ENCODE data around the gene RALGAPA2. TPM values are rescaled to one million over a fixed set of nuclear protein-coding genes. Genes with fewer than 3 reads are reported as not detected.
A peak's percentile ranks its signal among the peaks of the same experiment; 100 is the strongest.

RALGAPA2 gene
- total RNA-seq, 2 experiments from 2014 or later: 21.2 to 21.9 TPM

- Mint-ChIP-seq H3K27ac (no peak overlapping the region), H3K27me3 (peaks cover 14% of the 10 kb centered on the region), H3K4me1 (ENCODE audit: low read depth) (peaks cover 18% of the 10 kb centered on the region), H3K9me3 (no peaks in the 10 kb centered on the region), H3K4me3 (no peak overlapping the region), H3K36me3 (ENCODE audit: low read depth) (no peaks in the 10 kb centered on the region)
- H3K9me3 ChIP-seq (ENCODE audit: control insufficient read depth in 1 of 2, insufficient read depth in 1 of 2, low read length in 2 of 2): no peaks in the 10 kb centered on the region
- DNase-seq (no peak), ATAC-seq (ENCODE audit: poor library complexity) (no peak)
- intact Hi-C loops (cut with DNase I, micrococcal nuclease): no loop called here
- no peaks in the 10 kb centered on the region for H3K36me3 ChIP-seq (ENCODE audit: insufficient read depth, low read length)
- TF ChIP-seq CTCF (IDR thresholded peaks at IDR 0.05): no peak
- H3K4me1 ChIP-seq (ENCODE audit: insufficient read depth, low read length): peaks cover 4% of the 10 kb centered on the region
- POLR2A ChIA-PET: no interaction called here
- H3K4me3 ChIP-seq (ENCODE audit: low read length): no peak overlapping the region
- H3K27me3 ChIP-seq (ENCODE audit: control insufficient read depth in 1 of 2, insufficient read depth in 2 of 2, low read length in 2 of 2): peaks cover 0 to 8% of the 10 kb centered on the region in 2 experiments
- no peak overlapping the region for H3K27ac ChIP-seq (ENCODE audit: low read depth in 1 of 2, low read length in 2 of 2)
- CTCF ChIA-PET: no interaction called here
These were observed 24.7 kb upstream of the RALGAPA2 start for GRCh38 chr20:20737158-20737557.

GRCh38 chr20:20736303-20736702, 23.9 kb upstream of the RALGAPA2 start:
- DNase-seq (no peak), ATAC-seq (ENCODE audit: poor library complexity) (no peak)
- TF ChIP-seq CTCF (IDR thresholded peaks at IDR 0.05): no peak
- Histone ChIP-seq H3K4me3 (ENCODE audit: low read length) (no peak overlapping the region), H3K9me3 (ENCODE audit: control insufficient read depth in 1 of 2, insufficient read depth in 1 of 2, low read length in 2 of 2) (no peaks in the 10 kb centered on the region), H3K36me3 (ENCODE audit: insufficient read depth, low read length) (no peaks in the 10 kb centered on the region), H3K27me3 (ENCODE audit: control insufficient read depth in 1 of 2, insufficient read depth in 2 of 2, low read length in 2 of 2) (peaks cover 0 to 7% of the 10 kb centered on the region in 2 experiments), H3K27ac (ENCODE audit: low read depth in 1 of 2, low read length in 2 of 2) (no peak overlapping the region), H3K4me1 (ENCODE audit: insufficient read depth, low read length) (peaks cover 4% of the 10 kb centered on the region)
- CTCF ChIA-PET: no interaction called here
- POLR2A ChIA-PET: no interaction called here
- Mint-ChIP-seq H3K27me3 (peaks cover 7% of the 10 kb centered on the region), H3K9me3 (no peaks in the 10 kb centered on the region), H3K4me3 (no peak overlapping the region), H3K36me3 (ENCODE audit: low read depth) (no peaks in the 10 kb centered on the region), H3K27ac (no peak overlapping the region), H3K4me1 (ENCODE audit: low read depth) (peaks cover 18% of the 10 kb centered on the region)
- intact Hi-C loops (cut with DNase I, micrococcal nuclease): no loop called here

GRCh38 chr20:20734475-20734948, 22.1 kb upstream of the RALGAPA2 start:
- ATAC-seq (ENCODE audit: poor library complexity) (peak; percentile 14), DNase-seq (peak in 4 of 14 experiments; percentile 14 to 66 (median 46))
- POLR2A ChIA-PET: no interaction called here

More at GRCh38 chr20:20734475-20734948, 22.1 kb upstream of the RALGAPA2 start:
- Mint-ChIP-seq H3K4me1 (ENCODE audit: low read depth) (peaks cover 18% of the 10 kb centered on the region), H3K27ac (peak overlapping the region; percentile 7), H3K4me3 (no peak overlapping the region), H3K36me3 (ENCODE audit: low read depth) (no peaks in the 10 kb centered on the region), H3K9me3 (no peaks in the 10 kb centered on the region), H3K27me3 (peaks cover 3% of the 10 kb centered on the region)
- Histone ChIP-seq H3K4me3 (ENCODE audit: low read length) (no peak overlapping the region), H3K27ac (ENCODE audit: low read depth in 1 of 2, low read length in 2 of 2) (no peak overlapping the region), H3K9me3 (ENCODE audit: control insufficient read depth in 1 of 2, insufficient read depth in 1 of 2, low read length in 2 of 2) (no peaks in the 10 kb centered on the region), H3K27me3 (ENCODE audit: control insufficient read depth in 1 of 2, insufficient read depth in 2 of 2, low read length in 2 of 2) (peaks cover 0 to 6% of the 10 kb centered on the region in 2 experiments), H3K36me3 (ENCODE audit: insufficient read depth, low read length) (no peaks in the 10 kb centered on the region), H3K4me1 (ENCODE audit: insufficient read depth, low read length) (peaks cover 4% of the 10 kb centered on the region)
- no peak for TF ChIP-seq CTCF (IDR thresholded peaks at IDR 0.05)
- intact Hi-C loops (cut with DNase I, micrococcal nuclease): no loop called here
- CTCF ChIA-PET: no interaction called here

All from CD4-positive, alpha-beta T cell (primary cell).